Measurements from ENCODE around the gene COBLL1.
"Not testable (repeated sequence)": the region's sequence is repeated elsewhere in the genome, so short reads cannot be mapped to it uniquely, and the experiment has no call there.

COBLL1 gene

DNA sequence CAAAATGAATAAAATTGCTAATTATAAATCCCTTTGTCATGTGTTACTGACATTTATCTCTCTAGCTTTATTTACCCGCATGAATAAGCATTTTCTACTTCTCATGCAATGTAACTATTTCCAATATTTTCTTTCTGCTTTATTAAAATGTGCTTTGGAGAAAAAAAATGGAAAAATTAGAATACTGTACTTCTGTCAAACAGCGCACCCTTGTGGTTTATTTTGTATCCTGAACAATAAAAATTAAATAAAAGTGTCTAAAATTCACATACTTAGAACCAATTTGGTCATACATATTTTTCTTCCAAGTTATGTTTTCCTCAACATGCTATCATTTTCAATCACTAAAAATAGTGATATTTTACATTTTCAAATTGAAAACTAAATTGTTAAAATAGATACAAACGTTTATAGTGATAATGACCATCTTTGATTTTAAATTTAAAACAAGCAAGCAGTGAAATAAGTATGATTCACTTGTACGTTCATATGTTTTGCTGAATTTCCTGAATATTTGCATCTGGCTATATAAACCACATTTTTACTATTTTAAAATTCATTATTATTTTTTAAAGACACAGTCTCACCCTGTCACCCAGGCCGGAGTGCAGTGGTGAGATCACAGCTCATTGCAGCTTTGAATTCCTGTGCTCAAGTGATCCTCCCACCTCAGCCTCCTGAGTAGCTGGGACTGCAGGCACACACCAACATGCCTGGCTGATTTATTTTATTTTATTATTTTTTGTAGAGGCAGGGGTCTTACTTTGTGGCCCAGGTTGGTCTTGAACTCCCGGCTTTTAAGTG is 124.4 kb downstream of the COBLL1 start:
- no peak for DNase-seq (ENCODE audit: low read depth)
- H3K4me3 ChIP-seq (ENCODE audit: low read length), result no peak overlapping the region
- TF ChIP-seq, protein P1, sequence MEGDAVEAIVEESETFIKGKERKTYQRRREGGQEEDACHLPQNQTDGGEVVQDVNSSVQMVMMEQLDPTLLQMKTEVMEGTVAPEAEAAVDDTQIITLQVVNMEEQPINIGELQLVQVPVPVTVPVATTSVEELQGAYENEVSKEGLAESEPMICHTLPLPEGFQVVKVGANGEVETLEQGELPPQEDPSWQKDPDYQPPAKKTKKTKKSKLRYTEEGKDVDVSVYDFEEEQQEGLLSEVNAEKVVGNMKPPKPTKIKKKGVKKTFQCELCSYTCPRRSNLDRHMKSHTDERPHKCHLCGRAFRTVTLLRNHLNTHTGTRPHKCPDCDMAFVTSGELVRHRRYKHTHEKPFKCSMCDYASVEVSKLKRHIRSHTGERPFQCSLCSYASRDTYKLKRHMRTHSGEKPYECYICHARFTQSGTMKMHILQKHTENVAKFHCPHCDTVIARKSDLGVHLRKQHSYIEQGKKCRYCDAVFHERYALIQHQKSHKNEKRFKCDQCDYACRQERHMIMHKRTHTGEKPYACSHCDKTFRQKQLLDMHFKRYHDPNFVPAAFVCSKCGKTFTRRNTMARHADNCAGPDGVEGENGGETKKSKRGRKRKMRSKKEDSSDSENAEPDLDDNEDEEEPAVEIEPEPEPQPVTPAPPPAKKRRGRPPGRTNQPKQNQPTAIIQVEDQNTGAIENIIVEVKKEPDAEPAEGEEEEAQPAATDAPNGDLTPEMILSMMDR (conservative IDR thresholded peaks at IDR 0.05; ENCODE audit: low read depth, low read length), result peak; percentile 46

DNA sequence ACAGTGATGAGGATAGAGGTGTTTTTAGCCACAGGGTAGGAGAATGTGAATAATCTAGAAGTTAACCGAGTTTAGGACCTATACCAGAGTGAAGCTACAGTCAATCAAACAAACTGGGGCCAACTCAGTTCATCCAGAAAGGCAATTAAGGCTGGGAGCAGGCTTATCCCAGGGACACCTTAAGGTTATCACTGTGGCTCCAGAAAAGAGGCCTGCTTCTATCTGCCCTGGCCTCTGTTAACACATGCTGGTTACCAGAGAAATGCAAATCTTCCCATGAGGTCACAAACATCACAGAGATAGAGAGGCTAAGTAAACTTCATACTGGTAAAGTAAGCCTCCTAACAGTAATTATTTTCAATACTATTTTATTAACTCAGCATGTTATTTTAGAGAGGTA is 127.2 kb downstream of the COBLL1 start:
- TF ChIP-seq, protein P1 (conservative IDR thresholded peaks at IDR 0.05; ENCODE audit: low read depth, low read length), result no peak

DNA sequence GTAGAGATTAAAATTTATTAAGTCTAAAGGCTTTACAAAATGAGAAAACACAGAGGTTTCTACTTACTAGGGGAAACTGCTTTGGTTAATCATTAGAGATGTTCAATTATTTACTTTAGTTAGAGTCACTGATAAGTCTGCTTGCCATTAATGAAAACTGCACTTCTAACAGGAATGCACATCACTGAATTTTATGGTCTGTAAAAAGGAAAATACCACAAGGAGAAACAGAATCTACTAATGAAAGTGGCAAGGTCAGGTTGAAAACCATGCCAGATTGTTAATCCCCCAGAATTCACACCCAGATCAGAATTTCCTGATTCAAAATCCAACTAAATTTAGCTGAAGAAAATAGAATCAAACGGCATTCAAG is 129.9 kb downstream of the COBLL1 start:
- H3K4me3 ChIP-seq (ENCODE audit: low read length), result no peak overlapping the region
- TF ChIP-seq, protein P1 (conservative IDR thresholded peaks at IDR 0.05; ENCODE audit: low read depth, low read length), result no peak
- DNase-seq (ENCODE audit: low read depth), result no peak

More for the DNA sequence above, 127.2 kb downstream of the COBLL1 start:
- DNase-seq (ENCODE audit: low read depth), result no peak
- H3K4me3 ChIP-seq (ENCODE audit: low read length), result no peak overlapping the region

DNA sequence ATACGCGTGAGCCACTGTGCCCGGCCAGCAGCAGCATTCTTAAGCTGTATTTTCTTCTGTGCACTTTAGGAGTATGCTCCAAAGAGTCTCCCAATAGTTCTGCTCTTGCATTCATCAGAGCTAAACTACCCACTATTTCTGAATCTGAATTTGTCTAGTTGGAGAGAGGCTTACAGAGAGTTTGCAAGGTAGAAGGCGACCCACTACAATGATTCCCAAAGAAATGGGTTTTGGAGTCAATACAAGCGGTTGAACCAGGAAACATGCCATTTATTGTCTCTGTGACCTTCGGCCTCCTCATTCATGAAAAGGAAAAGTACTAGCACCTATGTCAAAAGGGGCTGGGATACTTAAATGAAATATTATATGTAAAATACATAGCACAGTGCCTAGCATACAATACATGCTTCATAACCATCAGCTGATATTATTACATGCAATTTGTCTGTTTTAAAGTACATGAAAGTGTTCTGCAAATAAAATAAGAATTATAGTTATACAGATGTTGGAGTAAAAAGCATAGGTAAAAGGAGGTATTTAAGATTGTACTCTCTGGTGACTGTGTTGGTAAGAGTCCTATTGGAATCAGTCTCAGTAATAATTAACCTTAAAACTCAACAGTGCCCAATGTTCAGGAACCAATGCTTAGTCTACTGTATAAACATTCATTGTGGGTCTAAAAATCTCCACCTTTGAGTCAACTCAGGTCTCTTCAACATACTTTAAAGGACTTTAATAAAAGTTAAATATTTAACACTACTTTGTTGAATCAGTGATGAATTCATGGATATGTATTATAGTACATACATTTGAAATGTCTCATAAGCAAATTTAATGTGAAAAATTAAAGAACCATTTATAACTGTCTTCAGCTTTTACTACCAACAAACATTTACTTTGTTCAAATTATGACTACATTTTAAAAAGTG is 130.5 kb downstream of the COBLL1 start:
- no peak overlapping the region for H3K4me3 ChIP-seq (ENCODE audit: low read length)
- TF ChIP-seq, protein P1 (conservative IDR thresholded peaks at IDR 0.05; ENCODE audit: low read depth, low read length), result no peak
- no peak for DNase-seq (ENCODE audit: low read depth)

DNA sequence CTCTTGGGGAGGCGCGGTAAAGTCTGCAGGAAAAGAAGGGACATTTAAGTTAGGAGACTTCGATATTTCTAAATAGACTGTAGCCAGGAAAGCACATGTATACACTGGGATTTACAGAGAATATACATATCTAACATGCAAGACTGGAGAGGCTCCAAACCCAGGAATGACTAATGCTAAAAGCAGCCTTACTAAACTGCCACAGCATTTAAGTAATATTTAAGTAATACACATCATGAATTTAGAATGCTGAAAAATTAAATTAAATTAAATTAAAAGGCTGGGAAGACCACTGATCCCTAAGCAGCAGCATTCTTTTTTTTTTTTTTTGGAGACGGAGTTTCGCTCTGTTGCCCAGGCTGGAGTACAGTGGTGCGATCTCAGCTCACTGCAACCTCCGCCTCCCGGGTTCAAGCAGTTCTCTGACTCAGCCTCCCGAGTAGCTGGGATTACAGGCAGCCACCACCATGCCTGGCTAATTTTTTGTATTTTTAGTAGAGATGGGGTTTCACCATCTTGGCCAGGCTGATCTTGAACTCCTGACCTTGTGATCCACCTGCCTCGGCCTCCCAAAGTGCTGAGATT is 131.3 kb downstream of the COBLL1 start:
- DNase-seq (ENCODE audit: low read depth), result peak; percentile 51
- not testable (repeated sequence) for H3K4me3 ChIP-seq (ENCODE audit: low read length)

DNA sequence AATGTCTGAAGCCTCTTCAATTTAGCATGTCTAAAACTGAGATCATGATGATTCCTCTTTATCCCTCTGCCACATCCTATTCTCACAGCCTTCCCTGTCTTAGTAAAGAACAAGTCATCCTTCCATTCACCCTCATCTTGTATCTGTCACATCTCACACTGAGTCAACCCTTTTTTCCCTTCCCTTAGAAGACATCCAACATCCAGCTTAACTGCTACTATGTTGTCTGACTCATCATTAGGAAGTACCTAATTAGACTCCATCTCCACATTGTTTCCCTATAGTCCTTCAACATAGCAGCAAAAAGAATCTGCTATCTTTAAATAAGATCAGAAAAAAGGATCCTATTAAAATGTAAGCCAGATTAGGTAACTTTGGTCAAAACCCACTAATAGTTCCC is 135.1 kb downstream of the COBLL1 start:
- no peak overlapping the region for H3K4me3 ChIP-seq (ENCODE audit: low read length)
- TF ChIP-seq, protein P1 (conservative IDR thresholded peaks at IDR 0.05; ENCODE audit: low read depth, low read length), result no peak
- DNase-seq (ENCODE audit: low read depth), result peak; percentile 41

DNA sequence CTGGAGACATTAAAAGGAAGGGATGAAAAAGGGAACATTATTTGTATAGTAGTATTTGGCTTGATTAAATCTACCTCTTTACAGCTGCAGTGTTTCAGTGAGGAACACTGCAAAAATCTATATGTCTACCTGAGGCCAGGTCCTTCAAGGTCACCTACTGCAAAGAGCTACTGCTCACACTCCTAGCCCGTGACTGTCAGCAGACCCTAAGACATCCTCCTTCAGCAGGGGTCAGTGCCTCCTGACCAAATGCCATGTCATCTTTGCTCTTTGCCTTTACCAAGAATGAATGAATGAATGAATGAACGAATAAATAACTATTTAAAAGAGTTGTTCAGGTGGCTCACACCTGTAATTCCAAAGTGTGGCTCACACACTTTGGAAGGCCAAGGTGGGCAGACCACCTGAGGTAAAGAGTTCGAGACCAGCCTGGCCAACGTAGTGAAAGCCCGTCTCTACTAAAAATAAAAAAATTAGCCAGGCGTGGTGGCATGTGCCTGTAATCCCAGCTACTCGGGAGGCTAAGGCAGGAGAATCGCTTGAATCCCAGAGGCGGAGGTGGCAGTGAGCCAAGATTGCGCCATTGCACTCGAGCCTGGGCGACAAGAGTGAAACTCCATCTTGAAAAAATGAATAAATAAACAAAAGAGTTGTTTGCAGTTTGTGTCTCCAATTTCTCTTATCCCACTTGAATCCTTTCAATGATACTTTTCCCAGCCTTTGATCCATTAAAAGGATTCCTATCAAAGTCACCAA is 136.0 kb downstream of the COBLL1 start:
- TF ChIP-seq, protein P1 (conservative IDR thresholded peaks at IDR 0.05; ENCODE audit: low read depth, low read length), result no peak
- no peak for DNase-seq (ENCODE audit: low read depth)
- H3K4me3 ChIP-seq (ENCODE audit: low read length), result no peak overlapping the region
